Gastroesophageal sphincter (tissue), 4 donors: ENCODE results near the gene PKP3. TPM values are rescaled to one million over a fixed set of nuclear protein-coding genes. Genes with fewer than 3 reads are reported as not detected.
"Not testable (repeated sequence)": the region's sequence is repeated elsewhere in the genome, so short reads cannot be mapped to it uniquely, and the experiment has no call there.

Experiments
- ATAC-seq: fragments of 150-250 bp; one replicate; pipeline ENCODE4 v1.9.1; 2016; ENCODE audit warnings: mild to moderate bottlenecking, moderate library complexity
- H3K27ac ChIP-seq, 4 donors: fragments of 200-600 bp; sonication (generic) in 3 of 4; 1 replicate in 3 of 4; 2 replicates in 1 of 4; pipeline ENCODE4 v1.5.1; 2016 to 2019
- H3K27me3 ChIP-seq: fragments of 200-600 bp; sonication (generic); one replicate; pipeline ENCODE4 v1.5.1; 2019
- H3K36me3 ChIP-seq, 2 donors: fragments of 200-600 bp; sonication (generic); one replicate each; pipeline ENCODE4 v1.5.1; 2019; ENCODE audit warnings: control low read depth in 1 of 2
- H3K4me1 ChIP-seq, 3 donors: fragments of 200-600 bp; sonication (generic); 1 replicate in 2 of 3; 2 replicates in 1 of 3; pipeline ENCODE4 v1.5.1; 2016 to 2019; ENCODE audit warnings: control low read depth in 2 of 3
- H3K4me3 ChIP-seq, 2 donors: fragments of 200-600 bp; sonication (generic); one replicate each; pipeline ENCODE4 v1.5.1; 2019; ENCODE audit warnings: mild to moderate bottlenecking in 1 of 2, moderate library complexity in 1 of 2
- H3K9me3 ChIP-seq, 3 donors: fragments of 200-600 bp; sonication (generic); one replicate each; pipeline ENCODE4 v1.5.1; 2017 to 2019; ENCODE audit warnings: control low read depth in 2 of 3
- EP300 ChIP-seq: sonication (generic); formaldehyde crosslinking; IDR thresholded peaks from one replicate; pipeline ENCODE4 v1.6.1; 2017; ENCODE audit warnings: antibody characterized with exemption, mild to moderate bottlenecking
- POLR2A ChIP-seq, 2 donors: fragments of 450-650 bp; IDR thresholded peaks; one replicate each; pipeline ENCODE4 v1.6.1; 2017; ENCODE audit warnings: antibody characterized with exemption in 2 of 2, mild to moderate bottlenecking in 2 of 2, moderate library complexity in 1 of 2
- POLR2AphosphoS5 ChIP-seq: sonication (generic); formaldehyde crosslinking; IDR thresholded peaks from one replicate; pipeline ENCODE4 v1.6.1; 2017; ENCODE audit warnings: antibody characterized with exemption
- WGBS, 2 donors: methylation state at CpG; one replicate each; pipeline ENCODE4 v1.1.5; 2018; ENCODE audit warnings: low coverage in 1 of 2; 5-methylcytosine and 5-hydroxymethylcytosine counted together
- total RNA-seq, 4 donors: library from RNA; depleted of rRNA; stranded (reverse); fragments of >200 nt; gene quantifications; one replicate each; pipeline ENCODE4 v1.1.0, GENCODE V29; 2016
- TF ChIP-seq, protein P1 (sequence below), 4 experiments: fragments of 200-600 bp in 2 of 4; fragments of 450-650 bp in 2 of 4; sonication (generic) in 1 of 4; IDR thresholded peaks; one replicate each; pipeline ENCODE4 v1.5.1; 2017 to 2019; ENCODE audit warnings: antibody characterized with exemption in 4 of 4, mild to moderate bottlenecking in 2 of 4, moderate library complexity in 2 of 4

PKP3 gene
- total RNA-seq, 4 donors from 2014 or later = 0.67 to 14.3 (median 2.3) TPM

DNA sequence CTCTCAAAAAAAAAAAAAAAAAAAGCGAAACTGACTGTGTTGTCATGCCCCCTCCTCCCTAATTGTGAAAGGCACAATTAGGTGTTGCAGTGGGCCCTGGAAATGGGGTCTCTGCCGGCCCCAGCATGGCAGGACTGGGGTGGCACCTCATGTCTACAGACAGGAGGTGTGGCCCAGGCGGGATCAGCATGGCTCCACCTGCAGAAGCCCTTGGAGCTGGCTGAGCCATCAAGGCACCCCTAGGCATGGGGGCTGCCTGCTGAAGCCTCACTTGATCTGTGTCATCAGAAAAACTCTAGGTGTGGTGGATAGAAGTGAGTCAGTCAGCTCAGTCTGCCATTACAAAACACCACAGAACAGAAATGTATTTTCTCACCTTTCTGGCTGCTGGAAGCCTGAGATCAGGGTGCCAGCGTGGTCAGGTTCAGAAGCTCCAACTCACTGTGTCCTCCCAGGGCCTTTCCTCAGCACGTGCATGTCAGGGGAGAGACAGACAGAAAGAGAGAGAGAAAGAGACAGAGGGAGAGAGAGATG lies 34.8 kb upstream of the PKP3 start:
- WGBS, 2 donors = 86 to 87% methylated on average over 2 to 3 of the region's 5 CpGs
- peaks cover 3% of the 10 kb centered on the region for H3K27me3 ChIP-seq
- H3K27ac ChIP-seq = peak overlapping the region in 2 of 4 donors; percentile 46 to 51
- no peak for ATAC-seq
- H3K4me3 ChIP-seq = no peak overlapping the region
- TF ChIP-seq POLR2A (IDR thresholded peaks at IDR 0.05) (no peak), EP300 (no peak), POLR2AphosphoS5 (no peak)
- TF ChIP-seq, protein P1, sequence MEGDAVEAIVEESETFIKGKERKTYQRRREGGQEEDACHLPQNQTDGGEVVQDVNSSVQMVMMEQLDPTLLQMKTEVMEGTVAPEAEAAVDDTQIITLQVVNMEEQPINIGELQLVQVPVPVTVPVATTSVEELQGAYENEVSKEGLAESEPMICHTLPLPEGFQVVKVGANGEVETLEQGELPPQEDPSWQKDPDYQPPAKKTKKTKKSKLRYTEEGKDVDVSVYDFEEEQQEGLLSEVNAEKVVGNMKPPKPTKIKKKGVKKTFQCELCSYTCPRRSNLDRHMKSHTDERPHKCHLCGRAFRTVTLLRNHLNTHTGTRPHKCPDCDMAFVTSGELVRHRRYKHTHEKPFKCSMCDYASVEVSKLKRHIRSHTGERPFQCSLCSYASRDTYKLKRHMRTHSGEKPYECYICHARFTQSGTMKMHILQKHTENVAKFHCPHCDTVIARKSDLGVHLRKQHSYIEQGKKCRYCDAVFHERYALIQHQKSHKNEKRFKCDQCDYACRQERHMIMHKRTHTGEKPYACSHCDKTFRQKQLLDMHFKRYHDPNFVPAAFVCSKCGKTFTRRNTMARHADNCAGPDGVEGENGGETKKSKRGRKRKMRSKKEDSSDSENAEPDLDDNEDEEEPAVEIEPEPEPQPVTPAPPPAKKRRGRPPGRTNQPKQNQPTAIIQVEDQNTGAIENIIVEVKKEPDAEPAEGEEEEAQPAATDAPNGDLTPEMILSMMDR (IDR thresholded peaks at IDR 0.05) = no peak
- peaks cover 5 to 35% (median 17%) of the 10 kb centered on the region in 3 donors for H3K4me1 ChIP-seq
- peaks cover 0 to 12% (median 0%) of the 10 kb centered on the region in 3 donors for H3K9me3 ChIP-seq
- no peaks in the 10 kb centered on the region for H3K36me3 ChIP-seq

- ATAC-seq = no peak
These were observed 33.4 kb upstream of the PKP3 start for GRCh38 chr11:360326-361280.

GRCh38 chr11:362642-363442 lies 31.2 kb upstream of the PKP3 start:
- no peak for ATAC-seq
- 40% methylated on average over 1 of the region's 36 CpGs; no CpG with 5 or more reads in 1 of the 2 donors for WGBS, 2 donors
- Histone ChIP-seq H3K27ac (no peak overlapping the region), H3K36me3 (no peaks in the 10 kb centered on the region), H3K27me3 (peaks cover 24% of the 10 kb centered on the region), H3K9me3 (peaks cover 0 to 12% (median 0%) of the 10 kb centered on the region in 3 donors), H3K4me3 (no peak overlapping the region), H3K4me1 (peaks cover 0 to 16% (median 7%) of the 10 kb centered on the region in 3 donors)
- no peak for TF ChIP-seq POLR2A (IDR thresholded peaks at IDR 0.05)
- TF ChIP-seq POLR2AphosphoS5 = no peak
- TF ChIP-seq EP300 = no peak
- TF ChIP-seq, protein P1 (IDR thresholded peaks at IDR 0.05) = no peak

More at GRCh38 chr11:360326-361280, 33.4 kb upstream of the PKP3 start:
- TF ChIP-seq, protein P1 (IDR thresholded peaks at IDR 0.05) = no peak
- TF ChIP-seq POLR2AphosphoS5 = no peak
- no peak for TF ChIP-seq POLR2A (IDR thresholded peaks at IDR 0.05)
- TF ChIP-seq EP300 = no peak
- Histone ChIP-seq H3K36me3 (no peaks in the 10 kb centered on the region), H3K4me3 (no peak overlapping the region), H3K27me3 (peaks cover 16% of the 10 kb centered on the region), H3K27ac (no peak overlapping the region), H3K4me1 (peaks cover 0 to 22% (median 9%) of the 10 kb centered on the region in 3 donors), H3K9me3 (peaks cover 0 to 12% (median 0%) of the 10 kb centered on the region in 3 donors)
- 75 to 80% methylated on average over 2 of the region's 22 CpGs for WGBS, 2 donors

GRCh38 chr11:363443-363805 lies 30.6 kb upstream of the PKP3 start:
- Histone ChIP-seq H3K9me3 (peaks cover 0 to 12% (median 0%) of the 10 kb centered on the region in 3 donors), H3K4me1 (peaks cover 0 to 16% (median 6%) of the 10 kb centered on the region in 3 donors), H3K27me3 (peaks cover 30% of the 10 kb centered on the region)
- no CpG with 5 or more reads among the region's 22 CpGs for WGBS, 2 donors
- not testable (repeated sequence) for ATAC-seq, H3K36me3 ChIP-seq, H3K27ac ChIP-seq, H3K4me3 ChIP-seq
